ENCODE results near the gene TNC. TPM values are rescaled to one million over a fixed set of nuclear protein-coding genes. Genes with fewer than 3 reads are reported as not detected.

The TNC gene
- total and polyA plus RNA-seq, 3 donors from 2014 or later, result 3.3 to 44.0 (median 3.5) TPM

GRCh38 chr9:115090486-115090885 is 27.5 kb downstream of the TNC start:
- 92 to 97% methylated on average over 9 of the region's 9 CpGs for WGBS, 2 donors
- DNase-seq, result no peak
- Histone ChIP-seq H3K4me1 (no peaks in the 10 kb centered on the region), H3K27ac (no peak overlapping the region), H3K36me3 (ENCODE audit: low read depth, missing control alignments) (no peaks in the 10 kb centered on the region), H3K4me3 (no peak overlapping the region), H3K27me3 (no peaks in the 10 kb centered on the region), H3K9me3 (no peaks in the 10 kb centered on the region)
- TF ChIP-seq POLR2A (IDR thresholded peaks at IDR 0.05) (no peak), CTCF (IDR thresholded peaks at IDR 0.05) (no peak)
- intact Hi-C loops (cut with DNase I; ENCODE audit: low total_unique reads), result no loop called here

GRCh38 chr9:115088860-115089259 is 29.1 kb downstream of the TNC start:
- DNase-seq, result no peak
- Histone ChIP-seq H3K36me3 (ENCODE audit: low read depth, missing control alignments) (no peaks in the 10 kb centered on the region), H3K4me1 (no peaks in the 10 kb centered on the region), H3K4me3 (no peak overlapping the region), H3K9me3 (no peaks in the 10 kb centered on the region), H3K27ac (no peak overlapping the region), H3K27me3 (no peaks in the 10 kb centered on the region)
- 86 to 98% methylated on average over 1 of the region's 1 CpG for WGBS, 2 donors
- intact Hi-C loops (cut with DNase I; ENCODE audit: low total_unique reads), result no loop called here
- TF ChIP-seq CTCF (IDR thresholded peaks at IDR 0.05) (no peak), POLR2A (IDR thresholded peaks at IDR 0.05) (no peak)

- Histone ChIP-seq H3K4me3 (no peak overlapping the region), H3K27me3 (no peaks in the 10 kb centered on the region), H3K4me1 (no peaks in the 10 kb centered on the region), H3K36me3 (ENCODE audit: low read depth, missing control alignments) (no peaks in the 10 kb centered on the region), H3K9me3 (no peaks in the 10 kb centered on the region), H3K27ac (no peak overlapping the region)
- WGBS, 2 donors, result 84 to 95% methylated on average over 9 to 20 of the region's 20 CpGs
- no peak for DNase-seq
- intact Hi-C loops (cut with DNase I; ENCODE audit: low total_unique reads), result no loop called here
- TF ChIP-seq POLR2A (IDR thresholded peaks at IDR 0.05), result no peak
- no peak for TF ChIP-seq CTCF (IDR thresholded peaks at IDR 0.05)
Measured at GRCh38 chr9:115086886-115087285, 31.1 kb downstream of the TNC start.

- intact Hi-C loops (cut with DNase I; ENCODE audit: low total_unique reads), result no loop called here
- WGBS, 2 donors, result 86% methylated on average over 19 of the region's 19 CpGs; no CpG with 5 or more reads in 1 of the 2 donors
- no peak for DNase-seq
- Histone ChIP-seq H3K27ac (no peak overlapping the region), H3K27me3 (no peaks in the 10 kb centered on the region), H3K36me3 (ENCODE audit: low read depth, missing control alignments) (no peaks in the 10 kb centered on the region), H3K4me3 (no peak overlapping the region), H3K9me3 (no peaks in the 10 kb centered on the region), H3K4me1 (no peaks in the 10 kb centered on the region)
- TF ChIP-seq CTCF (IDR thresholded peaks at IDR 0.05) (no peak), POLR2A (IDR thresholded peaks at IDR 0.05) (no peak)
Measured at GRCh38 chr9:115086461-115086860, 31.5 kb downstream of the TNC start.

- no peaks in the 10 kb centered on the region for H3K27me3 ChIP-seq
- 87 to 89% methylated on average over 20 to 22 of the region's 22 CpGs for WGBS, 2 donors
- intact Hi-C loops (cut with DNase I; ENCODE audit: low total_unique reads), result no loop called here
- H3K9me3 ChIP-seq, result no peaks in the 10 kb centered on the region
- no peak overlapping the region for H3K4me3 ChIP-seq
- H3K36me3 ChIP-seq (ENCODE audit: low read depth, missing control alignments), result no peaks in the 10 kb centered on the region
- no peaks in the 10 kb centered on the region for H3K4me1 ChIP-seq
- TF ChIP-seq CTCF (IDR thresholded peaks at IDR 0.05) (no peak), POLR2A (IDR thresholded peaks at IDR 0.05) (no peak)
- no peak for DNase-seq
- H3K27ac ChIP-seq, result no peak overlapping the region
Measured at GRCh38 chr9:115085773-115086377, 32.1 kb downstream of the TNC start.
